Measurements from ENCODE around the gene SLC5A1. TPM values are rescaled to one million over a fixed set of nuclear protein-coding genes. Genes with fewer than 3 reads are reported as not detected.

Gene SLC5A1
- total and polyA plus RNA-seq, 9 of the 15 experiments (the other 6 are each of a cell fraction or from before 2014, with no cell fraction given) = not detected

- no peaks in the 10 kb centered on the region for H3K4me1 ChIP-seq (replicated peaks in 1 of 2; ENCODE audit: control insufficient read depth in 2 of 2, insufficient read depth in 2 of 2, low read length in 2 of 2)
- H3K27me3 ChIP-seq (ENCODE audit: control insufficient read depth in 2 of 2, insufficient read depth in 2 of 2, low read length in 2 of 2) = peaks cover 0 to 6% of the 10 kb centered on the region in 2 experiments; a peak in 1 of 5 replicates
- no peak overlapping the region for H3K4me2 ChIP-seq (ENCODE audit: insufficient read depth, low read length)
- no peaks in the 10 kb centered on the region for H3K36me3 ChIP-seq (ENCODE audit: control insufficient read depth, insufficient read depth, low read length)
- no peak for FAIRE-seq
- intact Hi-C loops (cut with micrococcal nuclease) (no loop called here), in situ Hi-C loops (cut with MboI) (no loop called here)
- BruUV-seq (replicated peaks) = no TSS peak
- H3K4me3 ChIP-seq = no peak overlapping the region
- ATAC-seq = no peak
- no peak for TF ChIP-seq SMAD3 (CRISPR knock-in tag; conservative IDR thresholded peaks at IDR 0.05)
- no peak for TF ChIP-seq NCOA6 (IDR thresholded peaks at IDR 0.05)
- no peak for TF ChIP-seq ZNF134 (CRISPR knock-in tag; conservative IDR thresholded peaks at IDR 0.05)
- no peak for TF ChIP-seq LEF1 (IDR thresholded peaks at IDR 0.05)
- no peak for TF ChIP-seq TAL1 (IDR thresholded peaks at IDR 0.05)
- TF ChIP-seq ZBTB12 (CRISPR knock-in tag; IDR thresholded peaks at IDR 0.05) = no peak
- no peak for TF ChIP-seq ZNF408 (CRISPR knock-in tag; IDR thresholded peaks at IDR 0.05; ENCODE audit: low read depth)
- TF ChIP-seq PHB2 (IDR thresholded peaks at IDR 0.05; ENCODE audit: low read depth) = no peak
- no peak for TF ChIP-seq ZNF668 (CRISPR knock-in tag; IDR thresholded peaks at IDR 0.05)
- TF ChIP-seq CCNT2 (IDR thresholded peaks at IDR 0.05; ENCODE audit: borderline replicate concordance, extremely low read depth, insufficient read length, low read depth, low read length) = no peak
- TF ChIP-seq SMAD1 (IDR thresholded peaks at IDR 0.05; ENCODE audit: low read depth, low read length, partially characterized antibody) = no peak
- no peak for TF ChIP-seq CC2D1A (IDR thresholded peaks at IDR 0.05)
- no peak for TF ChIP-seq ZNF551 (CRISPR knock-in tag; IDR thresholded peaks at IDR 0.05)
- no peak for TF ChIP-seq XRCC5 (IDR thresholded peaks at IDR 0.05; ENCODE audit: low read depth, low read length)
- no peak for TF ChIP-seq IRF1 (CRISPR knock-in tag; IDR thresholded peaks at IDR 0.05; ENCODE audit: borderline replicate concordance)
- TF ChIP-seq ZKSCAN3 (CRISPR knock-in tag; IDR thresholded peaks at IDR 0.05) = no peak
- TF ChIP-seq PATZ1 (CRISPR knock-in tag; IDR thresholded peaks at IDR 0.05; ENCODE audit: borderline replicate concordance) = no peak
- TF ChIP-seq NFIC (IDR thresholded peaks at IDR 0.05) = no peak
- TF ChIP-seq GTF2A2 (tag; IDR thresholded peaks at IDR 0.05) = no peak
- no peak for TF ChIP-seq ZNF146 (CRISPR knock-in tag; IDR thresholded peaks at IDR 0.05; ENCODE audit: unreplicated experiment)
- no peak overlapping the region for H3K9ac ChIP-seq (ENCODE audit: insufficient read depth in 1 of 2, low read depth in 2 of 2, low read length in 2 of 2)
- DNase-seq (ENCODE audit: extremely low read depth in 1 of 4, low spot score in 3 of 4) = no peak
- no peaks in the 10 kb centered on the region for H4K20me1 ChIP-seq (replicated peaks; ENCODE audit: control insufficient read depth, insufficient read depth, low read length)
- no peaks in the 10 kb centered on the region for H3K9me3 ChIP-seq (replicated peaks; ENCODE audit: control insufficient read depth, insufficient read depth, low read depth, low read length)
- no peak overlapping the region for H3K27ac ChIP-seq (ENCODE audit: extremely low read depth, low read depth, low read length)
- H3K79me2 ChIP-seq (ENCODE audit: control insufficient read depth, insufficient read depth, low read length) = no peaks in the 10 kb centered on the region
- POLR2A ChIA-PET = interaction anchor here (0.6 kb wide), 1 partner anchor 17 kb away, joined by 3 read pairs; no protein-coding TSS in a partner anchor
- CTCF ChIA-PET (ENCODE audit: low intra/inter-chr PET ratio) = no interaction called here
- no peaks in the 10 kb centered on the region for H3K9me1 ChIP-seq (ENCODE audit: control insufficient read depth, insufficient read depth, low read length)
- H2AFZ ChIP-seq (ENCODE audit: low read depth, low read length) = no peak overlapping the region
These were observed 40.8 kb downstream of the SLC5A1 start for GRCh38 chr22:32083814-32084213.

Measured in K562 (cell line).